Uterus (tissue), 4 donors: ENCODE data around the gene RANBP1. TPM values are rescaled to one million over a fixed set of nuclear protein-coding genes. Genes with fewer than 3 reads are reported as not detected.

Source experiments
- DNase-seq, 2 donors: peaks; one replicate each; pipeline ENCODE4 v3.0.0-alpha.2; 2019 to 2020
- H3K27ac ChIP-seq, 2 donors: fragments of 200-600 bp; sonication (generic); 1 replicate in 1 of 2; 2 replicates in 1 of 2; pipeline ENCODE4 v1.5.1; 2016 to 2018
- H3K27me3 ChIP-seq, 2 donors: fragments of 200-600 bp; sonication (generic); one replicate each; pipeline ENCODE4 v1.5.1; 2018 to 2019; ENCODE audit warnings: control low read depth in 1 of 2
- H3K36me3 ChIP-seq, 2 donors: fragments of 200-600 bp; sonication (generic); one replicate each; pipeline ENCODE4 v1.5.1; 2019; ENCODE audit warnings: control low read depth in 1 of 2
- H3K4me1 ChIP-seq, 2 donors: fragments of 200-600 bp; sonication (generic); one replicate each; pipeline ENCODE4 v1.5.1; 2018 to 2019; ENCODE audit warnings: control low read depth in 1 of 2
- H3K4me3 ChIP-seq, 2 donors: fragments of 200-600 bp; sonication (generic); 1 replicate in 1 of 2; 2 replicates in 1 of 2; pipeline ENCODE4 v1.5.1; 2018 to 2019; ENCODE audit warnings: mild to moderate bottlenecking in 1 of 2
- H3K9me3 ChIP-seq, 2 donors: fragments of 200-600 bp; sonication (generic); one replicate each; pipeline ENCODE4 v1.5.1; 2019; ENCODE audit warnings: control low read depth in 1 of 2
- CTCF ChIP-seq, 4 experiments: fragments of 200-600 bp in 2 of 4; fragments of 450-650 bp in 2 of 4; sonication (generic) in 2 of 4; IDR thresholded peaks; one replicate each; pipeline ENCODE4 v1.5.1; 2016 to 2019; ENCODE audit warnings: antibody characterized with exemption in 4 of 4, mild to moderate bottlenecking in 2 of 4, moderate library complexity in 1 of 4
- POLR2A ChIP-seq, 2 donors: fragments of 450-650 bp; IDR thresholded peaks; one replicate each; pipeline ENCODE4 v1.6.1; 2016; ENCODE audit warnings: antibody characterized with exemption in 2 of 2, mild to moderate bottlenecking in 1 of 2, moderate library complexity in 1 of 2
- intact Hi-C: fragments of 100-400 bp; cut with DNase I; formaldehyde crosslinking; loops from one replicate; pipeline ENCODE4 v1.15.1; 2023; ENCODE audit warnings: low total_unique reads
- total RNA-seq, 4 donors: library from RNA; depleted of rRNA in 3 of 4; stranded (reverse); fragments of >200 nt in 3 of 4; gene quantifications; one replicate each; pipeline versions ENCODE4 v1.1.0 to v1.2.4, GENCODE V29; 2014 to 2023
- donor health status: DM: yes; HTN: yes; CAD: no.

Gene RANBP1
- total RNA-seq, 4 donors from 2014 or later = 57.6 to 233 (median 135) TPM

GRCh38 chr22:20123366-20124082 is 7.6 kb downstream of the RANBP1 start:
- H3K27ac ChIP-seq = no peak overlapping the region
- DNase-seq = no peak
- no peaks in the 10 kb centered on the region for H3K4me1 ChIP-seq
- no peaks in the 10 kb centered on the region for H3K9me3 ChIP-seq
- H3K4me3 ChIP-seq = no peak overlapping the region
- TF ChIP-seq CTCF (IDR thresholded peaks at IDR 0.05) (no peak), POLR2A (IDR thresholded peaks at IDR 0.05) (no peak)
- intact Hi-C loops = no loop called here
- H3K36me3 ChIP-seq = no peaks in the 10 kb centered on the region
- H3K27me3 ChIP-seq = no peaks in the 10 kb centered on the region

DNA sequence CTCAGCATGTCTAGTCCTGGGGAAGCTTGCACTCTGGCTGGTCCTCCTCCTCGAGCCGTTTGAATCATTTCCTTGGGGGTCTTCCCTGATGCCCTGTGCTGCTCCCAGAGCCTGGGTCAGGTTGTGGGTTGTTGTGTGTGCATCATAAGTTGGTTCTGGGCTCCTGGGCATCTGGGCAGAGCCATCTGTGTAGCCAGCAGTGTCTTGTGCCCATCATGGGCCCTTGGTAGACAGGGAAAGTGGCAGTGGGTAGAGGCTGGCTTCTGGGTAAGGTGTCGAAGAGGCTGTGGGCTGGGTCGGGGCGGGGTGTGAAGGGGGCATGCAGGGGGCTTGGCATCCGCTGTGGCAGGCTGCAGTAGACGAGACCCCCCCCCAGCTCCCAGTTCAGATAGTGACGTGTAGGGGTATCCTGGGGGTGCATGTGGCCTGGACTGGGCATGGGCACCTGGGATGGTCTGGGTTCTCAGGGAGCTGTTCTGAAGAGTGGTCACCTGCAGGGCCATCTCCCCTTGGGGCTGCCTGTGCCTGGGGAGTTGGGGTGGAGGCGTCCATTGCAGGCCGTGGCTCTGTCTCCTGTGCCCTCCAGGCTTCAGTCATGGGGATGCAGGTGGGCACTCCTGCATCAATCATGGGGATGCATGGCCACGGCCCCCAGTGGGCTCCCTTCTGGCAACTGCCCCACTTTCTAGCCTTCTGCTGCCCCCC is 8.3 kb downstream of the RANBP1 start:
- Histone ChIP-seq H3K27me3 (no peaks in the 10 kb centered on the region), H3K36me3 (no peaks in the 10 kb centered on the region), H3K9me3 (no peaks in the 10 kb centered on the region), H3K4me1 (no peaks in the 10 kb centered on the region), H3K27ac (no peak overlapping the region), H3K4me3 (no peak overlapping the region)
- intact Hi-C loops = no loop called here
- no peak for TF ChIP-seq POLR2A (IDR thresholded peaks at IDR 0.05)
- DNase-seq = no peak

GRCh38 chr22:20125201-20126174 is 9.6 kb downstream of the RANBP1 start:
- Histone ChIP-seq H3K27ac (no peak overlapping the region), H3K27me3 (no peaks in the 10 kb centered on the region), H3K36me3 (no peaks in the 10 kb centered on the region), H3K4me1 (no peaks in the 10 kb centered on the region), H3K9me3 (no peaks in the 10 kb centered on the region), H3K4me3 (no peak overlapping the region)
- intact Hi-C loops = no loop called here
- TF ChIP-seq CTCF (IDR thresholded peaks at IDR 0.05) (no peak), POLR2A (IDR thresholded peaks at IDR 0.05) (no peak)
- no peak for DNase-seq

DNA sequence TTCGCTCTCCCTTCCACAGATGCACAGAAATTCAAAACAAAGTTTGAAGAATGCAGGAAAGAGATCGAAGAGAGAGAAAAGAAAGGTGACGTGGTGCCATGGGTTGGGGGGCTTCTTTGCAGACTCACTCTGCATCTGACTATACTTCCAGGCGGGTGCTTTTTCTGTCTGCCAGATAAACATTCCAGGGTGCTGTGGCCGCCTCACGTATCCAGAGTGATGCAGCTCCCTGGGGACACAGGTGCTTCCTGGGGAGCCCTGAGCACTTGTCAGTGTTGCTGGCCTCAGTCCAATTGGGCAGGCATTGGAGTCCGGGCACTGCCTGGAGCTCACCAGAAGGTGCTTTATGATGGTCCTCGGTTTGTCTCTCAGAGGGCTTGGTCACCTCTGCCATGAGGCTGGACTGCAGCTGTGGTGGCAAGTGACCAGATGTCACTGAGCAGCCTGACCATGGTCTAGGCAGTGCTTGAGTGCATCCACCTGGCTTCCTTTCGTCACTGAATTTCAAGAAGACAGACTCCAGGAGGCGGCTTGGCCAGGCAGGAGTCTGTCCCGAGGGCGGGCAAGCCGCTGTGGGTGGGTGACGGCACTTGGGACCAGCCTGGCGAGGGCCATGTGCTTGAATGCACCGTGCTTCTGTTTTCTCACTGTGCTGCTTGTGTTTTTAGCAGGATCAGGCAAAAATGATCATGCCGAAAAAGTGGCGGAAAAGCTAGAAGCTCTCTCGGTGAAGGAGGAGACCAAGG is 10.6 kb downstream of the RANBP1 start:
- intact Hi-C loops = no loop called here
- no peaks in the 10 kb centered on the region for H3K4me1 ChIP-seq
- H3K4me3 ChIP-seq = no peak overlapping the region
- no peak for DNase-seq
- H3K27ac ChIP-seq = no peak overlapping the region
- no peaks in the 10 kb centered on the region for H3K27me3 ChIP-seq
- H3K9me3 ChIP-seq = no peaks in the 10 kb centered on the region
- no peaks in the 10 kb centered on the region for H3K36me3 ChIP-seq
- TF ChIP-seq CTCF (IDR thresholded peaks at IDR 0.05) (no peak), POLR2A (IDR thresholded peaks at IDR 0.05) (no peak)

- intact Hi-C loops = no loop called here
- no peak for DNase-seq
- Histone ChIP-seq H3K27ac (no peak overlapping the region), H3K9me3 (no peaks in the 10 kb centered on the region), H3K27me3 (no peaks in the 10 kb centered on the region), H3K4me3 (no peak overlapping the region), H3K36me3 (no peaks in the 10 kb centered on the region), H3K4me1 (peaks cover 0 to under 1% of the 10 kb centered on the region in 2 donors)
- no peak for TF ChIP-seq CTCF (IDR thresholded peaks at IDR 0.05)
- TF ChIP-seq POLR2A (IDR thresholded peaks at IDR 0.05) = no peak
These were observed 11.5 kb downstream of the RANBP1 start for GRCh38 chr22:20127318-20127868.
